DND-41 (cell line): ENCODE results near the gene GALP.

Source experiments
- ATAC-seq: fragments of 200-7000 bp; cut with Tn5 transposase; 3 replicates; pipeline ENCODE4 v1.9.1; 2021; ENCODE audit warnings: low read depth; ENCODE audit not compliant: insufficient read depth
- DNase-seq: peaks from one replicate; pipeline ENCODE4 v3.0.0-alpha.2; 2020
- H2AFZ ChIP-seq: 2 replicates; pipeline ENCODE4 v1.6.0; 2012; ENCODE audit warnings: low read depth, low read length
- H3K27ac ChIP-seq: 2 replicates; pipeline ENCODE4 v1.5.1; 2012; ENCODE audit warnings: low read length, inconsistent platforms
- H3K27me3 ChIP-seq: fragments of 200-600 bp; sonication (generic); 2 replicates; pipeline ENCODE4 v1.6.0; 2012; ENCODE audit warnings: low read length, mild to moderate bottlenecking, inconsistent platforms; ENCODE audit not compliant: insufficient read depth, poor library complexity
- H3K36me3 ChIP-seq: 2 replicates; pipeline ENCODE4 v1.5.1; 2012; ENCODE audit warnings: low read length, inconsistent platforms; ENCODE audit not compliant: insufficient read depth
- H3K4me1 ChIP-seq: 2 replicates; pipeline ENCODE4 v1.5.1; 2012; ENCODE audit warnings: mild to moderate bottlenecking, low read length; ENCODE audit not compliant: insufficient read depth
- H3K4me2 ChIP-seq: 2 replicates; pipeline ENCODE4 v1.6.0; 2012; ENCODE audit warnings: mild to moderate bottlenecking, moderate library complexity, low read length, inconsistent platforms; ENCODE audit not compliant: insufficient read depth
- H3K4me3 ChIP-seq, 2 experiments: fragments of 200-600 bp in 1 of 2; shearing (Covaris generic) in 1 of 2; 2 replicates each; pipeline ENCODE4 v1.5.1; 2012 to 2016; ENCODE audit warnings: inconsistent platforms in 2 of 2, low read length in 2 of 2, mild to moderate bottlenecking in 2 of 2, low read depth in 1 of 2, moderate library complexity in 1 of 2
- H3K79me2 ChIP-seq: 2 replicates; pipeline ENCODE4 v1.6.0; 2012; ENCODE audit warnings: low read length, inconsistent platforms; ENCODE audit not compliant: insufficient read depth
- H3K9ac ChIP-seq: 2 replicates; pipeline ENCODE4 v1.6.0; 2012; ENCODE audit warnings: low read depth, mild to moderate bottlenecking, inconsistent platforms, low read length, moderate library complexity
- H3K9me3 ChIP-seq: 2 replicates; pipeline ENCODE4 v1.5.1; 2012; ENCODE audit warnings: low read length, moderate library complexity, mild to moderate bottlenecking, inconsistent platforms; ENCODE audit not compliant: insufficient read depth, severe bottlenecking
- H4K20me1 ChIP-seq: 2 replicates; pipeline ENCODE4 v1.6.0; 2012; ENCODE audit warnings: low read length; ENCODE audit not compliant: insufficient read depth
- CTCF ChIP-seq: IDR thresholded peaks from 2 replicates; pipeline ENCODE4 v1.5.1; 2012; ENCODE audit warnings: borderline replicate concordance, low read length, moderate library complexity, mild to moderate bottlenecking; ENCODE audit not compliant: poor library complexity, severe bottlenecking; ENCODE audit errors: extremely low read depth
- EZH2 ChIP-seq: IDR thresholded peaks from 3 replicates; pipeline ENCODE4 v1.6.1; 2012; ENCODE audit warnings: borderline replicate concordance, low read depth, mild to moderate bottlenecking, moderate library complexity, low read length, inconsistent platforms; ENCODE audit not compliant: severe bottlenecking

GALP gene

DNA sequence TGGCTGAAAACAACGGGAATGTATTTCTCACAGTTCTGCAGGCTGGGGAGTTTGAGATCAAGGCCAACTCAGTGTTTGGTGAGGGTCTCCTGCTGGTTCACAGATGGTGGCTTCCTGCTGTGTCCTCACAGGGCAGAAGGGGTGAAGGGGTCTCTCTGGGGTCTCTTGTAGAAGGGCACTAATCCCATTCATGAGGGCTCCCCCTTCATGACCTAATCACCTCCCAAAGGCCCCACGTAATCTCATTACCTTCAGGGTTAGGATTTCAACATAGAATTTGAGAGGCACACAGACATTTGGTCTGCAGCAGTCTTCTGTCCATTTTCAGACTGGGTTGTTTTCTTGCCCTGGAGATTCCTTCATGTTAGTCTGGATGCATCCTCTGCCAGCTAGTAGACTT lies 23.2 kb upstream of the GALP start:
- H3K4me3 ChIP-seq: no peak overlapping the region
- no peaks in the 10 kb centered on the region for H3K27me3 ChIP-seq
- H4K20me1 ChIP-seq: peaks cover 43% of the 10 kb centered on the region
- no peaks in the 10 kb centered on the region for H3K9me3 ChIP-seq
- H3K4me1 ChIP-seq: no peaks in the 10 kb centered on the region
- DNase-seq (no peak), ATAC-seq (no peak)
- H3K27ac ChIP-seq: no peak overlapping the region
- no peak for TF ChIP-seq CTCF
- TF ChIP-seq EZH2: no peak
- no peak overlapping the region for H2AFZ ChIP-seq
- peaks cover 30% of the 10 kb centered on the region for H3K79me2 ChIP-seq
- H3K9ac ChIP-seq: no peak overlapping the region
- H3K4me2 ChIP-seq: no peak overlapping the region
- peaks cover 62% of the 10 kb centered on the region for H3K36me3 ChIP-seq

DNA sequence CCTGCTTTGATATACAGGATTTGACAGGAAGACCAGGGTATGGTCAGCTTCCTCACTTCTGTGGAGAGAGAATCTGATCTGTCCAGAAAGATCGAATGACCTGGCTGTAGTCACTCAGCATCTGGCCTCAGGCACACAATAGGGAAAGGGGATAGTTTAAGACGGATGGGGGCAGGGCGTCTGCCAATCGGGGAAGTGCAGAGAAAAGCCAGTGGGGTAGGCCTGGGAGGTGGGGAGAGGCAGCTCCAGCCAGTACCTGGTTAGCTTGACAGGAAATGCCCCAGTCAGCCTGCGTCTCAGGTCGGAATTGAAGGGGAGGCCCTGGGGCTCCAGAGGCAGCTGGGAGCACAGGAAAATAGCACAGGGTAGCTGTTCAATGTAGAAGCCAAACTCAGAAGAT lies 22.3 kb upstream of the GALP start:
- ATAC-seq: no peak
- DNase-seq: no peak

DNA sequence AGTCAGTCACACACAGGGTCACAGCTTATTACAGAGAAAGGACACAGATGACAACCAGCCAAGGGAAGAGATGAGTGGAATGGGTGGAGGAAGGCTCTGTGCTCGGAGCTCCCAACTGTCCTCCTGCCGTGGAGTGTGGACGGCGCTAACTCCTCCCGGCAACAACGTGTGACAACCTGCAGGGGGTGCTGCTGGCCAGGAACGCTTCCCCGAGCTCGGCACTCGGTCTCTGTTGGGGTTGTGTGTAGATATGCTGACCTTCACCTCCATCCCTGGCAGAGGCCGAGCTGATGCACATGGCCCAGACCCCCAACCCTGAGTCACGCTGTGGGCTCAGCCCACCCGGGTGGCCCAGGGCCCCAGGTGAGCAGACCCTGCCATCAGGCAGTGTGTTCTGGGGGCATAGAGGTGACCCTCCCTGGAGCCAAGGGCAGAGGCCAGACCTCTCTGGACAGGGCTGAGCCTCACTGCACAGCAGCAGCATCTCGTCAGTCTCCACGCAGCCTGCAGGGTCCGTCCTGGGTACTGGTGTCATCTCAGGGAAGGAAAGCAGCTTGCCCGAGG lies 20.6 kb upstream of the GALP start:
- peaks cover 66% of the 10 kb centered on the region for H3K36me3 ChIP-seq
- DNase-seq: no peak
- no peak overlapping the region for H2AFZ ChIP-seq
- H3K9ac ChIP-seq: no peak overlapping the region
- H3K27ac ChIP-seq: no peak overlapping the region
- no peak; the same call in 2 of the 3 replicates for ATAC-seq
- H3K27me3 ChIP-seq: no peaks in the 10 kb centered on the region
- H3K9me3 ChIP-seq: no peaks in the 10 kb centered on the region
- H3K4me2 ChIP-seq: no peak overlapping the region
- TF ChIP-seq CTCF (peak; percentile 61), EZH2 (no peak)
- no peaks in the 10 kb centered on the region for H3K4me1 ChIP-seq
- no peak overlapping the region for H3K4me3 ChIP-seq
- peaks cover 30% of the 10 kb centered on the region for H4K20me1 ChIP-seq
- H3K79me2 ChIP-seq: peaks cover 18% of the 10 kb centered on the region

More for the DNA sequence above, 22.3 kb upstream of the GALP start:
- peaks cover 43% of the 10 kb centered on the region for H4K20me1 ChIP-seq
- no peaks in the 10 kb centered on the region for H3K27me3 ChIP-seq
- H2AFZ ChIP-seq: no peak overlapping the region
- H3K4me1 ChIP-seq: no peaks in the 10 kb centered on the region
- no peak overlapping the region for H3K4me2 ChIP-seq
- H3K9me3 ChIP-seq: no peaks in the 10 kb centered on the region
- no peak for TF ChIP-seq CTCF
- TF ChIP-seq EZH2: no peak
- peaks cover 62% of the 10 kb centered on the region for H3K36me3 ChIP-seq
- no peak overlapping the region for H3K9ac ChIP-seq
- no peak overlapping the region for H3K27ac ChIP-seq
- peaks cover 29% of the 10 kb centered on the region for H3K79me2 ChIP-seq
- no peak overlapping the region for H3K4me3 ChIP-seq
